NCI-H1694 (cell line): Measurements from ENCODE around the gene TSPAN11.
A peak's percentile ranks its signal among the peaks of the same experiment; 100 is the strongest.
"Not testable (repeated sequence)": the region's sequence is repeated elsewhere in the genome, so short reads cannot be mapped to it uniquely, and the experiment has no call there.

ENCODE experiments used
- DNase-seq: peaks from one replicate; lab custom pipeline; 2025; lab: John Stamatoyannopoulos, UW

TSPAN11 gene

GRCh38 chr12:31002999-31003398 is 76.5 kb downstream of the TSPAN11 start:
- no peak for DNase-seq

DNA sequence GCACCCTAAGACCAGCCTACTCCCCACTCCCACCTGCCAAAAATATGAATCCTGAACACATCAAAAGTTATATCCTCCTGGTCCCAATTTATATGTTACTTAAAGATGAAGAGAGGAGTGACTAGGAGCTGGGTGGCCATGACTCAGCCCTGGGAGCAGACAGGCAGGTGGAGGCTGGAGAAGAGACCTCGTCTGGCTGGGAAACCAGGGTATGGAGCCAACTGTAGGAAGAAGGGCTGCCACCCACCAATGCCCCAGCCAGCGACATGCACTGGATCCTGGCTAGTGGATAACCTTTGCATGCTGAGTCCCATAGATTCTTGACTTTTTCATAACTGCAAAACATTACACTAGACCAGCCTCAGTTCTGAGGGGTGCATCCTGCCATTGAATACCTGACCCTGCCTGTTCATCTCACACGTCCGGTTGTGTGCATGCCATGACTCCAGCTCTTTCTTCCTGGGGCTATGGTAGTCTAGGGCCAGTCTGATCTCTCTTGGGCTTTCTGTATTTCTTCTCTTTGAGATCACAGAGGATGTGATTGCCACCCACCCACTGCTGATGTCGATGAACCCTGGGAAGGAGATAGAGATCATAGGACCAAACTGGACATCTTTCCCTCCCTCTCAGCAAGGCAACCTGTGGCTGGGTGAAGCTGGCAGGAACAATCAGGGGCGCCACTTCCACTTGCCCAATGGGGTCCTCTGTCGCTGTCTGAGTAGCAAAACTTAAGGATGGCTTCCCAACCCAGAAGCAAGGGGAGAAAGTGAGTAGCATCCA is 77.5 kb downstream of the TSPAN11 start:
- DNase-seq, result no peak

DNA sequence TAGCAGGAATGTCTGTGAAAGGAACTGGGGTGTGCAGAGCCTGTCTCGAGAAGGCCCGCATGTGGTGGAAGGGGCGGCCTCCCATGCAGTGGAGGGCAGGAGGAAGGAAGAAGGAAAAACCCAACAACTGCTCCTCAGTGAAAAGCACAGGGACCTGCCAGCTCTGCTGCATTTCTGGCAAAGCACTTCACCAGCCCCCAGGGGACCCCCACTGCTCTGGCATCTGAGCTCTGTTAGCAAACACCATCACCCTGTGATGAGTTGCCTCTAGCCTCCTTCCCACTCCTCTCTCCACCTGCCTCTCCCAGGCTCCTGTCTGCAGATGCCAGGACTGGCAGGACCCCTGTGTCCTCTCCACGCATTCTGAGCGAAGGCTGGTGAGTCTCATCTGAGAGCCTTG is 78.1 kb downstream of the TSPAN11 start:
- no peak for DNase-seq

DNA sequence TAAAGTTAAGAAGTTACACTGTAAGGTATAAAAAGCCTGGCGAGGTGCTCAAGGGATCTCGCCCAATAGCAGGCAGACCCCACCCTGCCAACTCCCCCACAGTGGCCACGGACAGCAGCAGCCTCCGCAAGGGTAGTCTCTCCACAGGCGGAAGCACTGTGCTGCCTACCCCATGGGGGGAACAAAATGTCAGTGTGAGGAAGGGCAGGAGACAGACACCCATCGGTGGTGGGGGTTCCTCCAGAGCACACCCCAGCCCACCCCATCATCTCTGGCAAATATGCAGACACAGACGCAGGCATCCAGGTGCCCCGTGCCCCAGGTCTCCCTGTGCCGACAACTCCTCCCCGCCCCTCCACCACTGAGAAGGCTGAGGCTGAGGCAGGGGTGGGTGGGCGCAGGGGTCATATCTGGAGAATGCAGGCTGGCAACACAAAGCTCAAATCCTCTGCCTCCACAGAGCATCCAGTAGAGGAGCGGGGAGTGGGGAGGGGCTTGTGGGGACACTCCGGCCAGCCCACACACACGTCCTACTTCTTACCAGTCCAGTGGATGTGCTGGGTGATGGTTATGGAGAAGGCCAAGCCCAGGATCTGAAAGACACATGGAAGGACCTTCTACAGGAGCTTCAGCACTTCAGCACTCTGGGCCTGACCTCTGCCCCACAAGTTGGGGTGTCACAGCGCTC is 78.9 kb downstream of the TSPAN11 start:
- DNase-seq, result no peak

- DNase-seq, result no peak
Observed at GRCh38 chr12:31005944-31006361, 79.4 kb downstream of the TSPAN11 start.

- DNase-seq, result no peak
Observed at GRCh38 chr12:31006416-31007152, 80.0 kb downstream of the TSPAN11 start.

DNA sequence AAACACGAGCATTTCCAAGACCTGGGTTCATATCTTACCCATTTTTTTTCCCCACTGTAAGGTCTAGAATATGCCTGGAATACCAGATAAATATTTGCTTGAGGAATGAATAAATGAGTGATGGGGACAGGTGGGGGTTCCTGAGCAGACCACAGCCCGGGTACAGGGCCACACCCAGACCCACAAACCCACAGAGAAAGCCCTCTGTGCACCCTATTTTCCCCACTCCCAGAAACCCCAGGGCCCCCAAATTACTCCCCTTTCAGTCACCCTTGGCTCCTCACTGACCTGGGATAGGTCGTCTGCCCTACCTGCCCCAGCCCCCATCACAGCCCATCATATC is 80.6 kb downstream of the TSPAN11 start:
- no peak for DNase-seq

- DNase-seq, result no peak
Observed at GRCh38 chr12:31007636-31008175, 81.2 kb downstream of the TSPAN11 start.

DNA sequence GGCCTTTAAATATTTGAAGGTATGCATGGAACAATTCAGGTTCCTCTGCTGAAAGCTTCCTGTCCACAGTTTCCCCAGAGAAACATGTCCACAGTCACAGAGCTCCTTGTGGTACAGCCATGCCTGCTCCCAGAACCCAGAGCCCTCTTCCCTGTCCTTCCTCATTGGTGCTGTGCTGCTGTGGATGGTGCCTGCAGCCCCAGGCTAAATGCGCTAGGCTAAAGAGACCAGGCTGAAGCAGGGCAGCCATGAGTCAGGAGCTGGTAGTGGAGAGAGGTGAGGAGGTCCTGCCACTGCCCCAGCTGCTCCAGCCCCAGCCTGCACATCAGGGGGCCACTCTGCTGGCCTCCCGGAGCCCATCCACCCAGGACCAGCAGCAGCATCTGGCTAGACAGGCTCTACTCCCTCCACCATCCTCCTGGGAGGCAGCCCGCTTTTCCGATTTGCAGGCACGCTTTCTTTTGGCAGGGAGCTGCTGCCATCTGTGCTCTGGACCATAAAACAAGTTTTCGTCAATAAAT is 81.8 kb downstream of the TSPAN11 start:
- DNase-seq, result peak; percentile 87

DNA sequence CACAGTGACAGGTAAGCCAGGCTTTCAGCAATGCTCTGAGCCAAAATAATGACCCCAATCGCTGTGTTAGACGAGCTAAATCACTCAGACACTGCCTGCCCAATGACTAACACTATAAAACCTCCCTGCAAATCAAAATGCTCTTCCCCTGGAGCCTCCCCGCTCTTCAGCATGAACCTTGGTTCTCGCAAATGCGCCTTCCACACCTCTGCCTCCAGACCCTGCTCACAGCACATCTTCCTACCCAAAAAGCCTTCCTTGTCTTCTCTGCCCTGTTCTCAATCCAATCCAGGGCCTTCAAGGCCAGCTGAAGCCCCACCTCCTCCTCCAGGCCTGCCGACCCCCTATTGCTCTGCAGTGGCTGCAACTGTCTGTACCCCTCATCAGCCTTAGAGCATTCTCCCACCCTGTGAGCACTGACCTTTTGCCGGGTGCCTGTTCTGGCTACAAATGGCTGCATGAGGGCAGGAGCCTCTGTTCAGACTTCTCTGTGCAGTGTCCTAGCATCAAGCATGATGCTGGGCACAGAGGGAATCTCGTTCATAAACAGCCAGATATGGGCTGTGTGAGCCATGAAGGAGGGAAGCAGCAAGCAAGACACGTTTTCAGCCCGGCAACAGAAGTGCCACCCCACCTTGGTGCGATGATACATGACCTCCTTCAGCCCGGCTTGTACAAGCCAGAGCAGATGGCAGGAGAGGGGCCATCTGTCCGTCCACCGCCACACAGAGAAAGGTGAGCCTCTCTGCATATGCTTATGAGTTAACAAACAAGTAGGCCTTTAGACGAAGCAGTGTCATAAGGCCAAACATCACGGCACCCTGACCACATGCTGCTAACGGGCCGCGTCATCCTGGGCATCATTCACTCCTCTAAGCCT is 82.7 kb downstream of the TSPAN11 start:
- peak; percentile 46 for DNase-seq

GRCh38 chr12:31009976-31010375 is 83.4 kb downstream of the TSPAN11 start:
- no peak for DNase-seq

DNA sequence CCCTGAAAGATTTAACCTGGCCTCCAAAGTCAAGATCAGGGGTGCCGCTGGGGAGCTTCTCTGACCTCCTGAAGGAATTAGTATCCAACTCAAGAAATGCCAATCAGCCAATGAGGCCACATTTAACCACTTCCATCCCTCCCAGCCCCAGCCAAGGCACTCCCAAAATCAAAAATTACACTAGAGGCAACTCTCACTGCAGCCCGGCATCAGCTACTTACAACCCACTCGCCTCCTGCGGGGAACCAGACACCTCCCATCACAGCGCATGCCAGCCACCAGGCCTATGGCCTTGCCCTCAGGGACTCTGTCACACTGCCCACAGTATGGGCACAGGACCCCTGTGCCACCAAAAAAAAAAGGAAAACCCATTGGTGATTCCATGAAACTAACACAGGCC is 84.8 kb downstream of the TSPAN11 start:
- DNase-seq, result no peak

GRCh38 chr12:31011746-31012566 is 85.4 kb downstream of the TSPAN11 start:
- DNase-seq, result peak; percentile 32

GRCh38 chr12:31012567-31012891 is 86.0 kb downstream of the TSPAN11 start:
- DNase-seq, result not testable (repeated sequence)

GRCh38 chr12:31015215-31015614 is 88.7 kb downstream of the TSPAN11 start:
- no peak for DNase-seq

DNA sequence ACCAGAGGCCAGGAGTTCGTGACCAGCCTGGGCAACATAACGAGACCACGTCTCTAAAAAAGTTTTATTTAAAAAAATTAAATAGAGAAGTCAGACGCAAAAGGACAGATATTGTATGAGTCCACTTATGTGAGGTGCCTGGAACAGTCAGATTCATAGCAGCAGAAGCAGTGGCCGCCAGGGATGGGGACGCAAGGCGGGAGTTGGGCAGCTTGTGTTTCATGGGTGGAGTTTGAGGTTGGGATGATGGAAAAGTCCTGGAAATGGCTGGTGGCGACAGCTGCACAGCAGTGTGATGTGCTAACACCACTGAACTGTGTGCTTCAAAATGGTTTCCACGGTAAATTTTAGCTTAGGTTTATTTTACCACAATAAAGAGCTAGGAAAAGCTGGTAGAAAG is 89.5 kb downstream of the TSPAN11 start:
- DNase-seq, result no peak

GRCh38 chr12:31017535-31017934 is 91.0 kb downstream of the TSPAN11 start:
- no peak for DNase-seq

DNA sequence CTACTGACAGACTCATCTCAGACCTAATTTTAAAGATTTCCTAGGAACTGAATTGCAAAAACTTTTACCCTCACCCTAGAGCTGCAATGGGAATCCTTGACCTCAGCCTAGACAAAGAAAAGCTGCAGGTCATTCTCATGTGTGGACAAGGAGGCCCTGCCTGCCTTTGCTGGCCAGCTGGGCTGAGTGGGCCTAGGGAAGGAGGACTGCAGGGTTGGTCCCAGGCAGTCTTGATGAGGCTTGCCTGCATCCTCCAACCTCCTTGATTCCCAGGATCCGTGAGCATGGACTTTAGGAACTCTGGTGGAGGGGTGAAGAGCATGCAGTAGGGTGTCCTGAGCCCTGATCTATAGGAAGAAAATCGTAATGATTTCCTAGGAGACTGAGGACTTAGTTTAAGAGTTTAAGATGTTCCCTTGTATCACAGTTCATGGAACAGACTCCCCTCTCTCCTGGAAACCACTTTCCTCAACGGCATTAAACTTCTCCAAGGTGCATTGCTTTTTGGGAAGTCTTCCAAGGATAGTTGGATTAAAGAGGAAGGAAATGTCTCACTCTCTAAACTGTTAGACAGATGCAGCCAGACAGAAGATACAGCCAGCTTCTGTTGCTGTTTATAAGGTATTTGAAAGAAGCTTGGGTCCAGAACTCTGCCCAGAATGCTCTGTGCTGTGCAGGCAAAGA is 91.7 kb downstream of the TSPAN11 start:
- no peak for DNase-seq

DNA sequence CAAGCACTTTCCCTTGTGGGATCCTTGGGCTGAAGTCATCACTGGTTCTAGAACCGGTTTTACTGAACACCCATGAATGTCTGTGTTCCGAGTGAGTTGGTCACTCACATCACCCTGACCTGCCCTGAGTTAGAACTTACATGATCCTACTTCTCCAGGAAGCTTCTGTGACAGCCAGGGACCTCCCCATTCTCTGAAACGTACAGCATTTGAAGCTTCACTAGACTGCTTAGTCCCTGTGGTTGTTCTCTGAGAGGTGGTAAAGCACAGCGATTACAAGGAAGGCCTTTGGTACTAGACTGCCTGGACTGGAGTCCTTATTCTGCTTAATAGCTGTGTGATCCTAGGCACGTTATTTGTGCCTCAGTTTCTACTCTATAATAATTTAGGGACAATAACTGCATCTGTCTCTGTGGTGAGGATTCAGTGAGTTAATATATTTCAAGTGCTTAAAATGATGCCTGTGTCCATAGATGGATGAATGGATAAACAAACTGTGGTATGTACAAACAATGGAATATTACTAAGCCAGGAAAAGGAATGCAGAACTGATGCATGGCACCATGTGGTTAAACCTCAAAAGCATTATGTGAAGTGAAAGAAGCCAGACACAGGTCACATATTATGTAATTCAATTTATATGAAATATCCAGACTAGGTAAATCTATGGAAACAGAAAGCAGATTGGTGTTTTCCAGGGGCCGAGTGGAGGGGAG is 92.4 kb downstream of the TSPAN11 start:
- no peak for DNase-seq
